ENCODE data around the gene ZSWIM1.
"Not testable (repeated sequence)": the region's sequence is repeated elsewhere in the genome, so short reads cannot be mapped to it uniquely, and the experiment has no call there.

The ZSWIM1 gene

DNA sequence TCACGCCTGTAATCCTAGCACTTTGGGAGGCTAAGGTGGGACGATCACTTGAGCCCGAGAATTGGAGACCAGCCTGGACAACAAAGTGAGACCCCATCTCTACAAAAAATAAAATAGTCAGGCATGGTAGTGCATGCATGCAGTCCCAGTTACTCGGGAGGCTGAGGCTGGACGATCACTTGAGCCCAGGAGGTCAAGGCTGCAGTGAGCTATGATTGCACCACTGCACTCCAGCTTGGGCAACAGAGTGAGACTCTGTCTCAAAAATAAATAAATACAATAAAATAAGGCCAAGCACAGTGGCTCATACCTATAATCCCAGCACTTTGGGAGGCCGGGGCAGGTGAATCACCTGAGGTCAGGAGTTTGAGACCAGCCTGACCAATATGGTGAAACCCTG, 20.3 kb downstream of the ZSWIM1 start:
- H3K27me3 Mint-ChIP-seq; H3K9me3 Mint-ChIP-seq; H3K4me3 Mint-ChIP-seq; H3K27ac Mint-ChIP-seq; DNase-seq; ATAC-seq (replicated peaks): not testable (repeated sequence)
- peaks cover 17 to 43% of the 10 kb centered on the region in 2 donors for H3K36me3 Mint-ChIP-seq
- H3K4me1 Mint-ChIP-seq = peaks cover 2 to 11% of the 10 kb centered on the region in 2 donors

DNA sequence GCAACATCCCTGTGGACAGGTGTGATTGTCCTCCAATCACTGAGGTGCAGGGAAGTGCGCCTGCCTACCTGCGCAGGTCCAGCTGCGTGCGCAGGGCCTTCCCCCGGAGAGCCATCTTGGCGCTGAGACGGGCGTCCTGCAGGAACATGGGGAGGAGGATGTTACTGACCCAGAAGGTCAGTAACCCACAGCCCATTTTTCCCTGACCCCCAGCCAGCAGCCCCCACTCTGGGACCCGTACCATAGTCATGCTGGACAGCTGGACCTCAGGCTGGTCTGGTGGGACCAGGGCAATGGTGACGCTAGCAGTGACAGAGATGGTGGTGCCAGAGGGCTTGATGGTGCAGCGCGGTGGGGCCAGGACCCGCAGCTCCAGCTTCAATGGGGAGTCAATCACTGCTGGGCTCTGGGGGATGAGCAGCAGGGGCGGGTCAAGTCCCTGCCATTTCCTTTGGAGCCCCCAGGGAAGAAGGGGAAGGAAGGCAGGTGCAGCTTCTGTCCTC, 21.2 kb downstream of the ZSWIM1 start:
- H3K9me3 Mint-ChIP-seq = no peaks in the 10 kb centered on the region
- H3K27me3 Mint-ChIP-seq = no peaks in the 10 kb centered on the region
- no peak for ATAC-seq (replicated peaks)
- H3K4me1 Mint-ChIP-seq = peaks cover 2 to 11% of the 10 kb centered on the region in 2 donors
- H3K36me3 Mint-ChIP-seq = peaks cover 10 to 39% of the 10 kb centered on the region in 2 donors
- DNase-seq = no peak
- H3K27ac Mint-ChIP-seq = no peak overlapping the region
- H3K4me3 Mint-ChIP-seq = no peak overlapping the region

DNA sequence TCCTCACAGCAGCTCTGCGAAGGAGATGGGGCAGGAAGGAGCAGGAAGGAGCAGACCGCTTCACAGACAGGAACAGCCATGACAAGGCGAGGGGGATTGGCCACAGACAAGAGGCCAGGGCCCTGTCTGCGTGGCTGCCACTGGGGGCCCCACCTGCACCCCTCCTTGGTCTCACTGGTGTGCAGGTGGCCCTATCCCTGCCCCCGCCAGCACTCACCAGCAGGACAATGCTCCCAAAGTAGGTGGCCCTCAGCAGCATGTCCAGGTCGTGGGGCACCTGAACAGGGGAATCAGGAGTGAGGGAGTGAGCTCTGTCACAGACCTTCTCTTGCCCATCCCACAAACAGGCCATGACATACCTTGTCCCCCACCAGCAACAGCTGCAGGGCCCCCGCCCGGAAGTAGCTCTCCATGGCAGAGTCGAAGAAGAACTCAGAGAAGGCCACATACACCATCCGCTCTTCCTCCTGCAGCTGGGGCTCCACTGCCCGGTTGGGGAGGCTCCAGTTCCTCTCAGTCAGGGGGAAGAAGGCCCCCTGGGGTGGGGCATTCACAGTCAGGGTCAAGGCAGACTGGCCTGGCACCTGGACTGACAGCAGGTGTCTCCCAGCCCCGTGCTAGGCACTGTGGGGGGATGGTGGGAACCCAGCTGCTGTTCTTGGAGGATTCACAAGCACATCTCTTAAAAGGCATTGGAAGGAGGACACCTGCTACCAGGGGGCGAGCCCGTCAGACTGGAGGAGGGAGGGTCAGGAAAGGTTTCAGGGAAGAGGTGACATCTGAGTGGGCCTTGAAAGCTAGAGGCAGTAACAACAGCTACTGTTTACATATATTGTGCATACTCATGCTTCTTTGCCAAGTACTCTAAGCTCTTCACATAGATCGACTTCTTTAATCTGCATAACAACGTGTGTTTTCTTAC, 23.8 kb downstream of the ZSWIM1 start:
- H3K4me1 Mint-ChIP-seq = peaks cover 9 to 11% of the 10 kb centered on the region in 2 donors
- DNase-seq = no peak
- H3K27ac Mint-ChIP-seq = peak overlapping the region; percentile 31
- no peak overlapping the region for H3K4me3 Mint-ChIP-seq
- ATAC-seq (replicated peaks) = no peak
- H3K9me3 Mint-ChIP-seq = no peaks in the 10 kb centered on the region
- peaks cover 2 to 34% of the 10 kb centered on the region in 2 donors for H3K36me3 Mint-ChIP-seq
- no peaks in the 10 kb centered on the region for H3K27me3 Mint-ChIP-seq

DNA sequence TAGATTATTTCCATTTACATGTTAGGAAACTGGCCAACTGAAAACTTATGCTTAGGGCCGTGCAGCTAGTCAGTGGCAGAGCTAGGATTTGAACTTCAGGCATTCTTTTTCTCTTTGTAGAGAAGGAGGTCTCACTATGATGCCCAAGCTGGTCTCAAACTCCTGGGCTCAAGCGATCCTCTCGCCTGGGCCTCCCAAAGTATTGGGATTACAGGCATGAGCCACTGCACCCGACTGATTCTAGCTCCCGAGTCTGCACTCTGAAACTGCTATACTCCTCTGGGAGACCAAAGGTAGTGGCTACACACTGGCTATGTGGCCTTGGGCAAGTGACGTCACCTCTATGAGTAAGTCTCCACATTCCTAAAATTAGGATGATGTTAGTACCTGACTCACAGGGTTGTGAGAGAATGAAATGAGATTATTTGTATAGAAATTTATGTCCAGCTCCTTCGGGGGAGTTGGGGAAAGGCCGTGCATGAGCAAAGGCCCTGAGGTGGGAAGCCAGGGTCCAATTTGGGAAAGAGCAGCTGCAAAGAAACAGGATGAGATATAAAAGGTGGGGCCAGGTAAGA, 24.6 kb downstream of the ZSWIM1 start:
- H3K36me3 Mint-ChIP-seq = peaks cover 2 to 36% of the 10 kb centered on the region in 2 donors
- H3K27ac Mint-ChIP-seq = no peak overlapping the region
- DNase-seq (no peak), ATAC-seq (replicated peaks) (no peak)
- H3K4me3 Mint-ChIP-seq = no peak overlapping the region
- no peaks in the 10 kb centered on the region for H3K27me3 Mint-ChIP-seq
- H3K4me1 Mint-ChIP-seq = peaks cover 10 to 14% of the 10 kb centered on the region in 2 donors
- no peaks in the 10 kb centered on the region for H3K9me3 Mint-ChIP-seq

DNA sequence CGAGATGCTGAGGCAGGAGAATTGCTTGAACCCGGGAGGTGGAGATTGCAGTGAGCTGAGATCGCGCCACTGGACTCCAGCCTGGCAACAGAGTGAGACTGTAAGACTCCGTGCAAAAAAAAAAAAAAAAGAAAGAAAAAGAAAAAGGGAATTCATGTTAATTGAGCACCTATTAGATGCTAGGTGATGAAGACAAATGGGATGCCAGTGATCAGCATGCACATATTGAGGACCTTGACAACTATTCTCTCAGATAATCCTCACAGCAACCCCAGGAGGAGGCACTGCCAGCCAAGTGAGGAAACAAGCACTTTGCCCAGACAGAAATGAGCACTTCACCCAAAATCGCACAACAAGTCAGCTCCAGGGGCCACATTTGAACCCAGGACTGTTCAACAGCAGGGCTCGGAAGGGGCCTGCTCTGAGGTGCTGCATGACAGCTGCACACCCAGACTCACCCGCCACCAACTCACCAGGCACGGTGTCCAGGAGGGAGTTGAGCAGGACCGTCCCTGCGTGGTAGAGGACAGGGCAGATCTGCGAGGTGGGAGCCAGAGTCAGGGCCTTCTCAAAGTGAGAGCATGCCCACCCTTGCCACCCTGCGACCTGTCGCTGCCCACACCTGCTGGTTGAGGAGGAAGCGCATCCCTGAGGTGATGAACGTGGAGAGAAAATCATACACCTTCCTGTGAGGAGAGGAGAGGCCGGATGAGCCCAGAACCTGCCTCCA, 26.4 kb downstream of the ZSWIM1 start:
- H3K9me3 Mint-ChIP-seq = no peaks in the 10 kb centered on the region
- DNase-seq (no peak), ATAC-seq (replicated peaks) (no peak)
- H3K27me3 Mint-ChIP-seq = no peaks in the 10 kb centered on the region
- H3K27ac Mint-ChIP-seq = peak overlapping the region; percentile 20
- H3K4me1 Mint-ChIP-seq = peaks cover 18 to 31% of the 10 kb centered on the region in 2 donors
- no peak overlapping the region for H3K4me3 Mint-ChIP-seq
- H3K36me3 Mint-ChIP-seq = peaks cover 2 to 38% of the 10 kb centered on the region in 2 donors

DNA sequence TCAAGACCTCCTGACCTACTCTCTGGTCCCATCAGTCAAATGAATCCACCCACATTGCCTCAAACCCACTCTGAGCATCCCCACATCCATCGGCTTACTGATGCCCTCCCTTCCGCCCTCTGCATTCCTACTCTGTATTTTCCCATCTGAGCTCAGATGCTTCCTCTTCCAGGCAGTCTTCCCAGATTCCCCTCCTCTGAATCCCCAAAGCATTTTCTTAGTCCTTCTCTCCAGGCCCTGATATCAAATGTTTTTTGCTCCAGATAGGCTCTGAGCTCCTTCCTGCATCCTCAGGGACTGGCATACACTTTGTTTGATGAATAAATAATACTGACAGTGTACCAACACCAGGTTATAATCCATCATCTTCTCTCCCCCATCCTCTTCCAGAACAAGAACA, 27.1 kb downstream of the ZSWIM1 start:
- Mint-ChIP-seq H3K27me3 (no peaks in the 10 kb centered on the region), H3K9me3 (no peaks in the 10 kb centered on the region), H3K36me3 (peaks cover 2 to 38% of the 10 kb centered on the region in 2 donors), H3K4me1 (peaks cover 18 to 26% of the 10 kb centered on the region in 2 donors), H3K27ac (no peak overlapping the region), H3K4me3 (no peak overlapping the region)
- ATAC-seq (replicated peaks) = no peak
- DNase-seq = no peak

DNA sequence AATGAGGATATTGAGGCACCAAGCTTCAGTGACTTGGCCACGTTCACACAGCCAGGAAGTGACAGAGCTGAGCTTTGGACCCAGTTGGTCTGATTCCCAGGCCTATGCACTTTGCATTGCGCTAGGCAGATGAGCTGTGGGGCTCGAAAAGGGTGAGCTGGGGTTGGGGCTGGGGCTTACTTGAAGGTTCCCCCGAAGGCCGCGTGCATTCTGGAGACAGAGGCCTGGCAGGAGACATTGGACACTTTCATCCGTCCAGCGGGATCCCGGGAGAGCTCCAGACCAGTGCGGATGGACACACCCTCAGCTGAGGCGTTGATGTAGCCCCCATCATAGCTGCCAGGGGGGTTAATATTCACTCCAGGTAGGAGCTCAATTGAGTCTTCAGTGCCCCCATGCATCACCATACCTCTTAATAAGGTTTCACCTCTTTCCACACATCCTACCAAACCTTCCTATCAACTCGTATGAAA, 28.3 kb downstream of the ZSWIM1 start:
- Mint-ChIP-seq H3K4me3 (no peak overlapping the region), H3K36me3 (peaks cover 2 to 35% of the 10 kb centered on the region in 2 donors), H3K4me1 (peaks cover 18 to 28% of the 10 kb centered on the region in 2 donors), H3K27me3 (no peaks in the 10 kb centered on the region), H3K27ac (no peak overlapping the region), H3K9me3 (no peaks in the 10 kb centered on the region)
- ATAC-seq (replicated peaks) (no peak), DNase-seq (no peak)

DNA sequence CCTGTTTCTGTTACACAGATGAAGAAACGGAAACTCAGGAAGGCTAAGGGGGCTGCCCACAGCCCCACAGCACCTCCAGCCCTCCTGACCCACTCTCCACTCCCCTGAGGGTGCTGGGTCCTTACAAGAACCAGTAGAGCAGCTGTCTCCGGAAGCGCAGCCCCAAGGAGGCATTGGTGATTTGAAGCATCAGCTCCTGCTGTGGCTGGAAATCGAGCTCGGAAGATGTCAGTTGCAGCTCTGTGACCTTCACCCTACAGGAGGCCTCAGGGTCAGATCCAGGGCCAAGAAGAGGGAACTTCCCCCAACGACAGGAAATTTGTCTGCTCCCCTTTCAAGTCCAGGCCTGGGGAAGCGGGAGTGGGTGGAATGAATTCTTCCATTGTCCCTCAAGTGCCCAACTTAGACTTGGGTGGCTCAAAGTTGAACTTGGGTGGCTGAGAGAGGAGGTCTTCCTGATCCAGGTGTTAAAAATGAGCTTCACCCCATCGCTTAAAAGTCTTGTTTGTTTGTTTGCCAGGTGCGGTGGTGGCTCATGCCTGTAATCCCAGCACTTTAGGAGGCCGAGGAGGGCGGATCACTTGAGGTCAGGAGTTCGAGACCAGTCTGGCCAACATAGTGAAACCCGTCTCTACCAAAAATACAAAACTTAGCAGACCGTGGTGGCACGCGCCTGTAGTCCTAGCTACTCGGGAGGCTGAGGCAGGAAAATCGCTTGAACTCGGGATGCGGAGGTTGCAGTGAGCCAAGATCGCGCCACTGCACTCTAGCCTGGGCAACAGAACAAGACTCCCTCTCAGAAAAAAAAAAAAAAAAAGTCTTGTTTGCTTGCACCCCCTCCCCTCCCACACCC, 29.0 kb downstream of the ZSWIM1 start:
- Mint-ChIP-seq H3K36me3 (peaks cover 2 to 29% of the 10 kb centered on the region in 2 donors), H3K4me1 (peaks cover 20 to 33% of the 10 kb centered on the region in 2 donors)
- ATAC-seq (replicated peaks) = no peak

DNA sequence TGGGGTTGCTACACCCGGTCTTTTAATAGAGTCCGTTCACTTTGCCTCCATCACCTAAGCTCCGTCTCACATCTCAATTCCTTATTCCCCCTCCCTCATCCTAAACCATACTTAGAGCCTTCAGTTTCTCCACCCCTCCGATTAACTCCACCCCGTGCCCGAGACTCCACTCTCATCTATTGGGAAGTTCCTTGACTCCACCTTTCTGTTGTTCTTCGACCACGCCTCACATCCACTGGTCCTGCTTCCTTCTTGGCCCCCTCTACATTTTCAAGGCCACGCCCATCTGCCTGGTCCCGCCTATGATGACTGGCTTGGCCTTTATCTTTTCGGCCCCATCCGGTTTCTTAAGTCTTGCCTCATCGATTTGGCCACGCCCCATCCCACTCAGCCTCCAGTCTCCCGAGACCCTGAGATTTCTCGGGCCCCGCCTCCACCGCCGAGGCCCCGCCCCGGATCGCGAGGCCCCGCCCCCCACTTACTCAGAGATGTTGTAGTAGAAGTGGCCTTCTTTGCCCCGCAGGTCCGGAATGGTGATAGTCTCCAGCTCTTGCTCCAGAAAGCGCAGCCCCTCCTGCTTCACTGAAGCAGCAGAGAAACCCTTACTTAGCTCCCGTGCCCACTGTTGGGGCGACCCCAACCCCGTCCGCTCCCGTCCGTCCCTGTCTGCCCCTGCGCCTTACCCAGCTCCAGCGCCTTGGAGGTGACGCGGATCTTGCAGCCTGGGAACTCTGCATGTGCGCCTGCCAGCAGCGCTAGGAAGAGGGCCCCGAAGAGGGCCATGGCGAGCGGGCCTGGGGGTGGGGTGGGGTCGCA, 29.9 kb downstream of the ZSWIM1 start:
- no peaks in the 10 kb centered on the region for H3K9me3 Mint-ChIP-seq
- peak overlapping the region; percentile 78 for H3K27ac Mint-ChIP-seq
- no peaks in the 10 kb centered on the region for H3K27me3 Mint-ChIP-seq
- peak; percentile 89 to 94 for ATAC-seq (replicated peaks)
- H3K36me3 Mint-ChIP-seq = peaks cover 0 to 24% of the 10 kb centered on the region in 2 donors
- peak; percentile 97 for DNase-seq
- H3K4me1 Mint-ChIP-seq = peaks cover 20 to 33% of the 10 kb centered on the region in 2 donors
- H3K4me3 Mint-ChIP-seq = peak overlapping the region; percentile 78 to 81

More for the DNA sequence above, 29.0 kb downstream of the ZSWIM1 start:
- no peaks in the 10 kb centered on the region for H3K27me3 Mint-ChIP-seq
- H3K4me3 Mint-ChIP-seq = peak overlapping the region; percentile 78 to 81
- peak overlapping the region; percentile 78 for H3K27ac Mint-ChIP-seq
- no peak for DNase-seq
- H3K9me3 Mint-ChIP-seq = no peaks in the 10 kb centered on the region

DNA sequence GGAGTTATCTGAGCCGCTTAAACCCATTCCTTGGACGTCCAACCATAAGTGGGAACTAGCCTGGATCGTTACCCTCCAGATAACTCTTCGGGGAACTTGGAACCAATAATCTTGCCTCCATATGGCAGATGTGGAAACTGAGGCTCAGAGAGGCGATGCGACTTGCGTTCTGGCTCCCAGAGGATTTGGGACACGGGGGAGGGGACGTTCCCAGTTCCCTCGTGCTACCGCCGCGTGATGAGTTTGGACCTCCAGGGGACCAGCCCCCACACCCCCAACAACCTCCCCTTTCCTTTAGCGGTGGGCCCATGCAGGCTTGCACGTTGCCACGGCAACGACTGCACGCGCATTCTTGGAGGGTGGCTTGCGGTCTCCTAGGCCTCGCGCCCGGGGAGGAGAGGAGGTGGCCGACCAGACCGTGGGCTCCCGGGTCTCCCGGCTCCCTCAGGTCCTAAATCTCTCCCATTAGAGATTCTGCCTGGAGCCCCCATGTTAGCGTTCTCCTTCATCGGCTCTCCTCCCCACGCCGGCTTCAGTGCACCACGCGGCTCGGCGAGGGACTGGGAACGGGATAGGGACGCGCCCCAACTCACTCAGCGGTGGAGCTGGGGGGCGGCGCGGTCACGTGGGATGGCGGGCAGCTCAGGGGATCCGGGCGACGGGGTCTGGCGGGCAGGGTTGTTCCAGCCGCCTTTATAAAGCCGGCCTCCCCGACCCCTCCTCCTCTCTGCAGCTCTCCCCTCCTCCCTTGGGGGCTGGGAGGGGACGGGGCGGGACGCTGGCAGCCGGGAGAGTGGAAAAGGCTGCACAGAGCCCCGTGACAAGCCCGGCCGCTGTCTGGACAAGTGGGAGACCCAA, 30.7 kb downstream of the ZSWIM1 start, which contains the start of gene PLTP:
PLTP (minus strand) TSS at position 670 of the 858 bp plus-strand sequence. CDS start 703 bp downstream, outside the sequence.
- Mint-ChIP-seq H3K9me3 (no peaks in the 10 kb centered on the region), H3K4me1 (peaks cover 20 to 33% of the 10 kb centered on the region in 2 donors), H3K27ac (peak within 1 kb of the TSS; percentile 84), H3K4me3 (peak within 1 kb of the TSS; percentile 78 to 81), H3K36me3 (peaks cover 0 to 20% of the 10 kb centered on the region in 2 donors), H3K27me3 (peaks cover 0 to 5% of the 10 kb centered on the region in 2 donors)
- ATAC-seq (replicated peaks) (peak in 1 of 2 donors; percentile 14), DNase-seq (peak; percentile 34)

DNA sequence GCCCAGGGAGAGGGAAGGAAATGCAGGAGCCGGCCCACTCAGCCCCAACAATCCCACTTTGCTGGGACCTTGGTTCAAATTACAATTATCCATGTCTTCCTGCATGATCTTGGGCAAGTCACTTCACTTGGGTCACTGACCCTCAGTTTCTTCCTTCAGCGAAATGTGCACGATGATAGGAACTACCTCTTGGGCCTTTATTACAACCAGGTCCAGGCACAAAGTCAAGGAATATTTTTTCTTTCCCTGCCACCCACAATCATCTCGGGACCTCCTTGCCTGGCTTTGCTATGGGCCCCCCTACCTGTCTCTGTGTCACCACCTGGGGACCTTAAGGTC, 31.3 kb downstream of the ZSWIM1 start:
- Mint-ChIP-seq H3K4me3 (peak overlapping the region; percentile 78 to 81), H3K9me3 (no peaks in the 10 kb centered on the region), H3K36me3 (peaks cover 0 to 16% of the 10 kb centered on the region in 2 donors), H3K27me3 (peaks cover 0 to 6% of the 10 kb centered on the region in 2 donors), H3K27ac (no peak overlapping the region), H3K4me1 (peaks cover 20 to 33% of the 10 kb centered on the region in 2 donors)
- DNase-seq = no peak
- ATAC-seq (replicated peaks) = no peak

DNA sequence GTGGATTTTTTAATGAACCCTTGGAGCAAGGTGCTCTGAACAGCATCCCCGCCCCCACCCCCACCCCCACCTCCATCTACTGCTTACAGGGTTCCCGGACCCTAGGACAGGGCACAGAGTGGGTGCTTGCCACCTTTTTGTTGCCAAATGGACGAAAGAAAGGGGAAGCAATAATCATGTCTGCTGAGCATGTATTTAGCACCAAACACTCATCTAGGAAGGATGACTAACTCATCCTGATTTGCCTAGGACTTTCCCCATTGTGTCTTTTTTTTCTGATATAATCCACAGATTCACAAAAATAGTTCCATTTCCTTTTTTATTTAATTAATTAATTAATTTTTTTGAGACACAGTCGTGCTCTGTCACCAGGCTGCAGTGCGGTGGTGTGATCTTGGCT, 32.1 kb downstream of the ZSWIM1 start:
- Mint-ChIP-seq H3K27me3 (peaks cover 0 to 12% of the 10 kb centered on the region in 2 donors), H3K9me3 (no peaks in the 10 kb centered on the region), H3K27ac (peak overlapping the region; percentile 44), H3K36me3 (peaks cover 0 to 8% of the 10 kb centered on the region in 2 donors), H3K4me1 (peaks cover 18 to 33% of the 10 kb centered on the region in 2 donors), H3K4me3 (peak overlapping the region in 1 of 2 donors; percentile 68)
- ATAC-seq (replicated peaks) (peak in 1 of 2 donors; percentile 35), DNase-seq (no peak)

All from stimulated activated naive B cell treated with anti-CD40 and anti-IgM and Interleukin-4, amounts not matched to agents 10 μg/mL and 1 μg/mL and 100 μg/mL, for 72 hours (primary cell).